ENCODE results near the gene SUGP2. TPM values are rescaled to one million over a fixed set of nuclear protein-coding genes. Genes with fewer than 3 reads are reported as not detected.
"Not testable (repeated sequence)": the region's sequence is repeated elsewhere in the genome, so short reads cannot be mapped to it uniquely, and the experiment has no call there.

The SUGP2 gene
- total RNA-seq, 2 donors from 2014 or later = 51.7 to 61.7 TPM

DNA sequence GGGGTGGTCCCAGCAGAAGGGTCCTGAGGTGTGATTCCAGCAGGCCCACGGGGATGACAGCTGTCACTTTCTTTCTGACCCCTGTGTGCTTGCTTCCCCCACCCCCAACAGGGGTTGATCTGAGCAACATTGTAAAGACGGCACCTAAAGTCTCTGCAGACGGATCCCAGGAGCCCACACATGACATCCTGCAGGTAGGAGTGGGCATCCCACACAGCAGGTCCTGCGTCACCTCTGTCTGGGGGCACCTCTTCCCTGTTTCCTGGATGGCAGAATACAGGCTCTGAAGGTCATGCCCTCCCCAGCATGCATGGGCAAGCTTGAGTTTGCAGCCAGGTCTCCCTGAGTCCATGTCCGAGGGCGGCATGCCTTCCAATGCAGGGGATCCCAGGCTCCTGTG lies 10.6 kb upstream of the SUGP2 start:
- intact Hi-C loops (cut with DNase I, micrococcal nuclease) = no loop called here
- DNase-seq = no peak
- no peak for ATAC-seq

DNA sequence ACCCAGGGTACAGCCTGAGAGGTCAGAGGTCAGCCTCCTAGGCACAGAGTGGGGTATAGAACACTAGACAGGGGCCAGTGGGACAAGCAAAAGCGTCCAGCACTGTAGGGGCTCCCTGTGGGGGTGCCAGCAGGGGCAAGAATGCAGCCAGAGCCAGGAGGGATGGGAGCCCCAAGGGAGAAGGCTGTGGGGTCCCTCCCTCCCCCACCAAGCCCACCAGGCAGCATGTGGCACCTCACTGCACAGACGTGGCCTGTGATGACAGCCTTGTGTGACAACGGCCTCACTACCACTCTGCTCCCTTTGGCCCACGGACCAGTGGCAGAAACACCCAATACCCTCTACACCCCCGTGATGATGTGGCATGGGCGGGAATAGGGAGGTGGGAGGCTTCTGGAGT lies 10.2 kb upstream of the SUGP2 start:
- no peak for ATAC-seq
- DNase-seq = no peak
- intact Hi-C loops (cut with DNase I, micrococcal nuclease) = no loop called here

GRCh38 chr19:19042732-19043280 lies 9.5 kb upstream of the SUGP2 start:
- DNase-seq (no peak), ATAC-seq (no peak)
- intact Hi-C loops (cut with DNase I, micrococcal nuclease) = no loop called here

DNA sequence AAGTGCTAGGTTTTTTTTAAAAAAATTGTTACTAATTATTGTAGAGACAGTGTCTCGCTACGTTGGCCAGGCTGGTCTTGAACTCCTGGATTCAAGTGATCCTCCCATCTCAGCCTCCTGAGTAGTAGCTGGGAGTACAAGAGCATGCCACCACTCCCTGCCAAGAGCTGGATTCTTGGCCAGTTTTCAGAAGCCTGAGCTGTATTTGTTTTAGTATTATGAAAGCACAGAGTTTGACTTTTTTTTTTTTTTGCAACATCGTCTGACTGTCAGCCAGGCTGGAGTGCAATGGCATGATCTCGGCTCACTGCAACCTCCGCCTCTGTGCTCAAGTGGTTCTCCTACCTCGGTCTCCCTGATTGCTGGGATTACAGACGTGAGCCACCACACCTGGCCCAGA lies 7.1 kb upstream of the SUGP2 start:
- DNase-seq (no peak), ATAC-seq (peak; percentile 46)
- intact Hi-C loops (cut with DNase I, micrococcal nuclease) = no loop called here

DNA sequence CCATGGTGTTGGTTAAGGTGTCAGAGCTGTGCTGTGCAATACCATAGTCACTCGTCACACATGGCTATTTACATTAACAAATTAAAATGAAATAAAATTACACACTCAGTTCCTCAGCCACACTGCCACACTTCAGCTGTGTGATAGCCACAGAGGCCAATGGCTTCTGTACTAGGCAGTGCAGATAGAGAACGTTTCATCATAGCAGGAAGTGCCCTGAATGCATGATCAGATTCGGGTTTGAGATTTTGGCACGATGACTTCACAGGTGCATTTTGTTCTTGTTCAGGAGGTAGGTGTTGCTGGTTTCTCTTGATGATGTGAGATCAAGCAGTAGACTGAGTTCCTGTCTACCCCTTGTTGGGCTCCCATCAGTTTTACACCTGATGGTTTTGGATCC lies 6.6 kb upstream of the SUGP2 start:
- no peak for ATAC-seq
- intact Hi-C loops (cut with DNase I, micrococcal nuclease) = no loop called here
- no peak for DNase-seq

DNA sequence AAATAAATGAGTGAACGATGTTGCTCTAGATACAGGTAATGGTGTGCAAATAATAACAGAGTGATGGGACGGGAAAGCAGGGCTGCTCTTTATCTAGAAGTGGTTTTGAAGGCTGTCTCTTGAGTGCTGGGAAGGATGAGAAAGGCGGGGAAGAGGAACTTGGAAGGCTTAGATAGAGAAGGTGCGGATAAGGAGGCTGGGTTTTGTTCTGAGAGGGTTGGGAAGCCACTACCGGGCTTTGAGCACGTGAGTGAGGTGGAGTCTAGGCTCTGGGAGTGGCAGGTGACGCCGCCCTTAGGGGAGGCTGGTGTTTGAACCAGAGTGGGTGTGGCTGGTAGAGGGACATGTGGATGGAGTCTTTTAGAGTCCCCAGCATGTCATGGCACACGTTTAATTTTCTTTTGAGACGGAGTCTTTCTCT lies 897 bp upstream of the SUGP2 start:
- peak; percentile 83 for ATAC-seq
- intact Hi-C loops (cut with DNase I, micrococcal nuclease) = no loop called here
- DNase-seq = peak; percentile 72 to 85

GRCh38 chr19:19033176-19033425 lies 216 bp downstream of the SUGP2 start:
- DNase-seq = no peak
- intact Hi-C loops (cut with DNase I, micrococcal nuclease) = no loop called here
- no peak for ATAC-seq

DNA sequence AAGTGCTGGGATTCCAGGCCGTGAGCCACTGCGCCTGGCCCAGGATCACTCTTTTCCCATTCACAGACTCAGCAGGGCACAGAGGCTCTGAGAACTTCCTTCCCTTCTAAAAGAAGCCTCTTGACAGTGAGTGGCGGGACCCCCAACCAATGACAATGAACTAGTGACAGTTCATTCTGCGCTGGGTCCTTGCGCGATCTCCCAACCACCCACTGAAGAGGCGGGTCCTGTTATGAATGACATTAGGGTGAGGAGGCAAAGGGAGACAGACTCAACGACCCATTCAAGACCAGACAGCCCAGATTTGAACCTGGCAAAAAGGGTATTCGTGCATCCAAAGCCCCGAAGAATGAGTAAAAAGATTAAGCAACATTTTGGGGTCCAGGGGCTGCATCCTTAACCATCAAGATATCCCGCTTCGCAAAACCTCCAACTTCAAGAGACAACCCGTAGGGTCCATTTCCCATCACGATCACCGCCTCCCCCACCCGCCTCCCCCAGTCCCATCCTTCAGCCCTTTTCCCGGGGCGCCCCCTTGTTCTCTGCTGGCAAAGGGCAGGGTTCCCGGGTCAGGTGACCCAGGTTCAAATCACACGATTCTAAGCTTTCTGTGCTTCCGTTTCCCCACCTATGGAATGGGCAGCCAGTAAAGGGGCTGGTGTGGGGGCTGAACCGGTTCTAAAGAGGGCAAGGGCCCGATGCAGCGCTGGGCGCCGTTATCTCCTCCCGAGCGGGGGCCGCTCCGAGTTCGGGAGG lies 719 bp downstream of the SUGP2 start:
- peak; percentile 58 to 79 for DNase-seq
- intact Hi-C loops (cut with DNase I, micrococcal nuclease) = no loop called here
- ATAC-seq = peak; percentile 0

DNA sequence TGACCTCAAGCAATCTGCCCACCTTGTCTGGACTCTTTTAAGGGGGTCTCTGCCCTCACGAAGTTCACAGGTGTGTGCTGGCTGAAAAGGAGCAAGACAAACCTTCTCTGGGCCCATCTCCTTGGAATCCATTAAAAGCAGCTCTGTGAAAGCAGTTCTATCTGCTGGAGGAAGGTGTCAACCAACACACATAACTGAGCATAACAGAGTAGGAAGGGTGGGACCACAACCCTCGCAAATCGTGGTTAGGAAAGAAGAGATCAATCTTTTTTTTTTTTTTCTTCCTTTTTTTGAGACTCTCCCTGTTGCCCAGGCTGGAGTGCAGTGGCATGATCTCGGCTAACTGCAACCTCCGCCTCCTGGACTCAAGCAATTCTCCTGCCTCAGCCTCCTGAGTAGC lies 1.4 kb downstream of the SUGP2 start:
- ATAC-seq = no peak
- DNase-seq = no peak
- intact Hi-C loops (cut with DNase I, micrococcal nuclease) = no loop called here

GRCh38 chr19:19028526-19028925 lies 4.8 kb downstream of the SUGP2 start:
- ATAC-seq (no peak), DNase-seq (no peak)
- intact Hi-C loops (cut with DNase I, micrococcal nuclease) = no loop called here

DNA sequence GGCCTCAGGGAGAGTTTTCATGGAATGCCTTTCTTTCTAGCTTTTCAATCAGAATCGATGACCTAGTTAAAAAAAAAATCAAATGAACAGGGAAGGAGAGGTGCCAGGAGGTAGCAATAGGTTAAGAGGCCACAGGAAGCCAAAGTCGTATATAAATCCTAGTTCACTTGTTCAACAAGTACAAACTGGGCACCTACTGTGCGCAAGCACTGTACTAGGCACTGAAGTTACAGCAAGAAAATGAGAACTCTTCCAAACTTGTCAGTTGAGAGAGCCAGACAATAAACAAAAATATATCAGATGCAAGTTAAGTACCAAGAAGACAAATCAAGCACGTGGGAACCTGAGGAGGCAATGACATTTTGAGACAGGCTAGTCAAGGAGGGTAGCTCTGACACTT lies 6.1 kb downstream of the SUGP2 start:
- intact Hi-C loops (cut with DNase I, micrococcal nuclease) = no loop called here
- no peak for ATAC-seq
- DNase-seq = no peak

DNA sequence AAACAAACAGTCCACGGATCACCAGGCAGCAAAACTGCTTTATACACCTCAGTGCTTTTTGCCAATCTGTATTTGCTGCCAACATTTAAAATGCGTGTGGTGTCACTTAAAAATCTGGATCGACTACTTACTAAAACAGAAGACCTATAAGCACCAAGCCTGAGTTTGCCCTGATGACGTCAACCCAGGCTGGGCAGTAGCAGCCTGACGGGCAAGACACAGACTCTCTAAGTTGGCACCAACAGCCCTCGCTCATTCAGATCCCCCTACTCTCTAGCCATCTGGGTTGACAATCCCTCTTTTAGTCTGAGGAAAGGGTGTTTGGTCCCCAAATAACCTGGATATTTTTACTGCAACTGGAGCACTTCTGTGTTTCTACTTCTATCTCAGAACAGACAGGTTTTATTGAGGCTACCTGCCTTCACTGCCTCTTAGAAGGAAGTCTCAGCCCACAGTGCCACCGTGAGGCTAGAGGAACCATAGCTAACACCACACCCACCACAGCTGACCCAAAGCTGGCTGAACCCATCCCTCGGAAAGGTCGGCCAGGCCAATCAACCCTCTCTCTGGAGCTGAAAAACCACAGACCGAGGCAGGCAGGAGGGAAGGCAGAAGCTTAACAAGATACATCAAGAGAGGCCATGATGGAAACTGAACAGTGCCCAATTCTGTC lies 6.9 kb downstream of the SUGP2 start:
- DNase-seq (peak in 1 of 2 donors; percentile 16), ATAC-seq (peak; percentile 74)
- intact Hi-C loops (cut with DNase I, micrococcal nuclease) = no loop called here

GRCh38 chr19:19025861-19026260 lies 7.5 kb downstream of the SUGP2 start:
- ATAC-seq (no peak), DNase-seq (no peak)
- intact Hi-C loops (cut with DNase I, micrococcal nuclease) = no loop called here

DNA sequence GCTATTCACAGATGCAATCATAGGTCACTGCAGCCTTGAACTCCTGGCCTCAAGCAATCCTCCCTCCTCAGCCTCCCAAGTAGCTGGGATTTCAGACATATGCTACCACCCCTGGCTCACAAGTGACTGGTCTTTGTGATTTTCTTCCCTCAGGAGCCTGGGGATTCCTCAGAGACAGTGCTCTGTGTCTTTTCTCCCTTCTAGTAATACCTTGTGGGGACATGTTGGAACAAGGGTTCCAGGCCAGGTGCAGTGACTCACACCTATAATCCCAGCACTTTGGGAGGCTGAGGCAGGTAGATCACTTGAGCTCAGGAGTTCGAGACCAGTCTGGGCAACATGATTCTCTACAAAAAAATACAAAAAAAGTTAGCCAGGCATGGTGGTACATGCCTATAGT lies 9.9 kb downstream of the SUGP2 start:
- intact Hi-C loops (cut with DNase I, micrococcal nuclease); ATAC-seq; DNase-seq: not testable (repeated sequence)

DNA sequence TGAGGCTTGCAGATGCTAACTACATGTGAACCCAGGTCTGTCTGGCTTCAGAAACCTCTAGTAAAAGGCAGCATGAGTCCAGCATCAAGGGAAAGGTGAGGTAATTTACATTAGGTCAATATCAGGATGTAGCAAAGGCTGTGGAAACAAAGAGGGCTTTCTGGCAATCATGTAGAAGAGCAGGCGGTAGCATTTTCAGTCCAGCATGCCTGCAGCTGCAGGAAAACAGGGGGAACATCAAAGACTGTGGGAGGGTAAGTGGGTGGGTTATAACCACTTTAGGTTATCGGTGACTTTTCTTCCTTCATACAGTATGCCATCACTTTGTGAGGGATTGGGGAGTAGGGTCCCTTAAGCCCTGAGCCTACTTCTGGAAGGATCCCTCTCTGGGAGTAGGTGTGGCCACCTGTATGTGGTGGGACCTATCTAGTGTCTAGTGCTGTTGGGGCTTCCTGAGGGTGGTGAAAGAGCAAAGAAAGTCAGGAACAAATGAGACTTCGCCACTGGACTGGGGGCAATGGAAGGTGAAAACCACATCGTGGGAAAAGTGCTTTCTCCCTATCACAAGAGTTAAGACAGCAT lies 10.8 kb downstream of the SUGP2 start:
- intact Hi-C loops (cut with DNase I, micrococcal nuclease) = no loop called here
- DNase-seq (no peak), ATAC-seq (no peak)

- ATAC-seq = no peak
- no peak for DNase-seq
- intact Hi-C loops (cut with DNase I, micrococcal nuclease) = no loop called here
These were observed 12.2 kb downstream of the SUGP2 start for GRCh38 chr19:19021115-19021514.

DNA sequence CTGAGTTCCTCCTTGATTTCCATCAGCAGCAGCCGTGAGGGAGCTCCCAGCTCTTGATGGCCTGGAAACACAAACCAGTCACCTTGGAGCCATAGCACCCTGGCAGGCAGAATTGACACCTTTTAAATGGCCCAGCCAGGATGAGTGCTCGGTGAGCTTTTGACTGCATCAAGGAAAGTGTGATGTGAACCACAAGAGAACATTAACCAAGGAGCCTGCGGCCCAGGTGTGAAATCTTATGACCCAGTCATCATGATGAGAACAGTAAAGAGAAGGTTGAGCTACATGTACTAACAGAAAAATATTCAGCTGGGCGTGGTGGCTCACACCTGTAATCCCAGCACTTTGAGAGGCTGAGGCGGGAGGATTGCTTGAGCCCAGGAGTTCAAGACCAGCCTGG lies 22.8 kb downstream of the SUGP2 start:
- no peak for DNase-seq
- no peak for ATAC-seq
- intact Hi-C loops (cut with DNase I, micrococcal nuclease) = no loop called here

DNA sequence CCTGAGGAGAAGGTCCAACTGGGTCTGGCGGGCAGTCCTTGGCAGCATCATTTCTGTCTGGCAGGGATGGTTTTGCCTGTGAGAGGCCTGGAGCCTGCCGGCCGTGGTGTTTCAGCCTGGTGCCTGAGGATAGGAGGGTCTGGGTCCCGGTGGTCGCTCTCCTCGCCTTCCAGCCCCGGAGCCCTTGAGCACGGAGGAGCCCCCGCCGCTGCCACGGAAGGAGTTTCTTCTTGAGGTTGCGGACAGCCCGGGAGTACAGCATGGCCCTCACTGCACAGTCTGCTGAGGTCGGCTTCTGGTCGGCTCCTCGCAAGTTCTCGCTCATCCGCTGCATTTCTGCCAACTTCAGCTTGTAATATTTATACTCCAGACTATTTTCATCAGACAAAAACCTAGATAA lies 23.4 kb downstream of the SUGP2 start:
- intact Hi-C loops (cut with DNase I, micrococcal nuclease) = no loop called here
- ATAC-seq (no peak), DNase-seq (no peak)

- intact Hi-C loops (cut with DNase I, micrococcal nuclease) = no loop called here
- DNase-seq = no peak
- ATAC-seq = no peak
These were observed 27.1 kb downstream of the SUGP2 start for GRCh38 chr19:19006213-19006612.

GRCh38 chr19:19004144-19004543 lies 29.2 kb downstream of the SUGP2 start:
- intact Hi-C loops (cut with DNase I, micrococcal nuclease) = no loop called here
- DNase-seq (no peak), ATAC-seq (no peak)
